Brain microvascular endothelial cell (primary cell): Measurements from ENCODE around the gene NAB2.

ENCODE experiments used
- DNase-seq: peaks from one replicate; pipeline ENCODE4 v3.0.0-alpha.2; 2020
- H3K27ac ChIP-seq: fragments of 250-450 bp; sonication (Bioruptor Pico); 2 replicates; pipeline ENCODE4 v1.5.1; 2020; ENCODE audit warnings: mild to moderate bottlenecking, moderate library complexity
- H3K27me3 ChIP-seq: fragments of 250-450 bp; sonication (Bioruptor Pico); replicated peaks from 2 replicates; pipeline ENCODE4 v1.5.1; 2020; ENCODE audit warnings: mild to moderate bottlenecking
- H3K36me3 ChIP-seq: fragments of 250-450 bp; sonication (Bioruptor Pico); replicated peaks from 2 replicates; pipeline ENCODE4 v1.5.1; 2020; ENCODE audit warnings: mild to moderate bottlenecking
- H3K4me3 ChIP-seq: 2 replicates; pipeline ENCODE4 v1.5.1; 2011; ENCODE audit warnings: low read depth, mild to moderate bottlenecking, control low read depth, low read length, moderate library complexity
- in situ Hi-C: cut with HindIII; loops from 2 replicates; pipeline ENCODE4 v1.10.0; 2017; ENCODE audit warnings: low sequenced_read_pairs, low pct_ligation_motif_present
- TF ChIP-seq, protein P1 (sequence below): IDR thresholded peaks from 2 replicates; pipeline ENCODE4 v1.5.1; 2011; ENCODE audit warnings: low read depth, mild to moderate bottlenecking, moderate library complexity, low read length, control low read depth, inconsistent platforms; ENCODE audit errors: missing control alignments

The NAB2 gene

DNA sequence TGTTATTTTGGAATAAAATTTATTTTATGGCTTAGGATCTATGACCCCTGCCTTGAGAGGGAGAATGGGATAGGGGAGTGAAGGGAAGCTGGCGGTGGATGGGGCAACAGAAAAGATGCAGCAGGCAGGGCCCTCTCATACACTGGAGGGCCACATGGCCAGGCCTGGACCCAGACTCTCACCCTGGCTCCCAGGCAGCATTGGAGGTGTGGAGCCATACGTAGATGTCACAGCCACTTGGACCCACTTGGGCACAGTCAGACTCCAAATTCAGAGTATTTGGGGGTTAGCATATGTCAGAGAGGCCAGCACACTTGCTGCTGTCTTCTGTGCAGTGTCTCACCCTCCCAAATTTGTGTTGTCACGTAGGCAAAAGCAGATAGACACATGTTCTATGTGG is 6.5 kb downstream of the NAB2 start:
- no peak overlapping the region for H3K27ac ChIP-seq

DNA sequence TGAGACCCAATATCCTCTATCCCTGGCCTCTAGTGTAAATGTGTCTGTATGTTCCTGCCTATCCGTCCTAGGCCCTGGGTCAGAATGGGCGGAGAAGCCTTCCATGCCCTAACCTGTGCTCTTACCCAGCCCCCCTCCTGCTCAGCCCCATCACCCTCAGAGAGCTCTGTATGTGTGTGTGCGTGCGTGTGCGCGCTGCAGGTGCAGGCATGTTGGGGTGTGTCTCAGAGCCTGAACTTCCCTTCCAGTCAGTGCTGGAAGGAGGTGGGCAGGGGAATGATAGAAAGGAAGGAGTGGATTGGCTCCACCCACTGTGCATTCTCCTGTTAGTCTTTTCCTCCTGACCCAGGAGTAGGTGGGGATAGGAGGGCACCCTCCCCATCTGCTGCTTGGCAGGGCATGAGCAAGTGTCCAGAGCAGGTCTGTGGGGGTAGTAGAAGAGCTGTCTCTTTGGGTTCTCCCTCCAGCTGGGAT is 7.2 kb downstream of the NAB2 start:
- Histone ChIP-seq H3K27me3 (no peaks in the 10 kb centered on the region), H3K36me3 (peaks cover 67% of the 10 kb centered on the region), H3K4me3 (no peak overlapping the region), H3K27ac (no peak overlapping the region)
- in situ Hi-C loops: no loop called here
- no peak for DNase-seq
- TF ChIP-seq, protein P1, sequence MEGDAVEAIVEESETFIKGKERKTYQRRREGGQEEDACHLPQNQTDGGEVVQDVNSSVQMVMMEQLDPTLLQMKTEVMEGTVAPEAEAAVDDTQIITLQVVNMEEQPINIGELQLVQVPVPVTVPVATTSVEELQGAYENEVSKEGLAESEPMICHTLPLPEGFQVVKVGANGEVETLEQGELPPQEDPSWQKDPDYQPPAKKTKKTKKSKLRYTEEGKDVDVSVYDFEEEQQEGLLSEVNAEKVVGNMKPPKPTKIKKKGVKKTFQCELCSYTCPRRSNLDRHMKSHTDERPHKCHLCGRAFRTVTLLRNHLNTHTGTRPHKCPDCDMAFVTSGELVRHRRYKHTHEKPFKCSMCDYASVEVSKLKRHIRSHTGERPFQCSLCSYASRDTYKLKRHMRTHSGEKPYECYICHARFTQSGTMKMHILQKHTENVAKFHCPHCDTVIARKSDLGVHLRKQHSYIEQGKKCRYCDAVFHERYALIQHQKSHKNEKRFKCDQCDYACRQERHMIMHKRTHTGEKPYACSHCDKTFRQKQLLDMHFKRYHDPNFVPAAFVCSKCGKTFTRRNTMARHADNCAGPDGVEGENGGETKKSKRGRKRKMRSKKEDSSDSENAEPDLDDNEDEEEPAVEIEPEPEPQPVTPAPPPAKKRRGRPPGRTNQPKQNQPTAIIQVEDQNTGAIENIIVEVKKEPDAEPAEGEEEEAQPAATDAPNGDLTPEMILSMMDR: no peak

More for the DNA sequence above, 6.5 kb downstream of the NAB2 start:
- no peak for DNase-seq
- TF ChIP-seq, protein P1: no peak
- Histone ChIP-seq H3K27me3 (no peaks in the 10 kb centered on the region), H3K4me3 (no peak overlapping the region), H3K36me3 (peaks cover 74% of the 10 kb centered on the region)
- in situ Hi-C loops: no loop called here

DNA sequence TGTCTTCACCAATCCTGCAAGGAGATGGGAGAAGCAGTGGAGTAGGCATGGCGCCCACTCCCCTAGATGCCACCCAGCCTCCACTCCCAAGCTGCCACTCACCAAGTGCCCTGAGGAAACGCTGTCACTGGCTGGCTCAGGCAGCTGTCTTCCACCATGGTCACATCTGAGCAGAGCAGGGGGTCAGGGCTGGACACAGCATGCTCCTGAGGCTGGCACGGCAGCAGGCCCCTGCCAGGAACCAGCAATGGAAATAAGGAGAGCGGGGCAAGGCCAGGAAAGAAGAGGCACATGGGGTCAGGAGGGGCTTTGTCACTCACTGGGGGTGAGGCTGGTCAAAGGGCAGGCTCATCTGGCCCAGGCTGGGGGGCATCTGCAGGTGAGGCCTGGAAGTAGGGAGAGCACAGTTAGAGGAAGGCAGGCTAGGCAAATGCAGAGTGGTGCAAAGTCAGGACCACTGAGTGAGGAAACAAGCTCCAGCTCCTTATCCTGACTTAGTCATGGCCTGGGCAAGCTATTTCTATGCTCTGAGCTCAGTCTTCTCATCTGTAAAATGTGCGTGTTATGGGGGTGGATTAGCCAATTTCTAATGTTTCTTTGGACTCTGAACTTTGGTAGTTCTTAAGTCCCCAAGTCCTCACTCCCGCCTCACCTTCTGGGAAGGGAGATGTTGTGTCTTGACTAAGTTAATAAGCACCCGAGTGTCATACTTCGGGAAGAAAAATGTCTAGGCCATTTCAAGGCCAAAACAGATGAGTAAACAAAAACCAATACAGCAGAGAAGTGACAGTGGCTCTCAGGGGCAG is 8.0 kb downstream of the NAB2 start:
- no peak overlapping the region for H3K4me3 ChIP-seq
- TF ChIP-seq, protein P1: no peak
- no peak for DNase-seq
- H3K27me3 ChIP-seq: no peaks in the 10 kb centered on the region
- peaks cover 62% of the 10 kb centered on the region for H3K36me3 ChIP-seq
- no peak overlapping the region for H3K27ac ChIP-seq
- in situ Hi-C loops: no loop called here

DNA sequence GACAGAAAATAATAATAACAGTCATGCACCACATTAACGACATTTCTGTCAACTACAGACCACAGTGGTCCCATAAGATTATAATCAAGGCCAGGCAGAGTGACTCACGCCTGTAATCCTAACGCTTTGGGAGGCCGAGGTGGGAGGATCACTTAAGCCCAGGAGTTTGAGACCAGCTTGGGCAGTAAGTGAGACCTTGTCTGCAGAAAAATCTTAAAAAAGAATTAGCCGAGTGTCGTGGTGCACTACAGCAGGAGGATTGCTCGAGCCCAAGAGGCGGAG is 8.6 kb downstream of the NAB2 start:
- DNase-seq: no peak
- TF ChIP-seq, protein P1: no peak
- in situ Hi-C loops: no loop called here
- Histone ChIP-seq H3K27ac (no peak overlapping the region), H3K27me3 (no peaks in the 10 kb centered on the region), H3K4me3 (no peak overlapping the region), H3K36me3 (peaks cover 61% of the 10 kb centered on the region)

DNA sequence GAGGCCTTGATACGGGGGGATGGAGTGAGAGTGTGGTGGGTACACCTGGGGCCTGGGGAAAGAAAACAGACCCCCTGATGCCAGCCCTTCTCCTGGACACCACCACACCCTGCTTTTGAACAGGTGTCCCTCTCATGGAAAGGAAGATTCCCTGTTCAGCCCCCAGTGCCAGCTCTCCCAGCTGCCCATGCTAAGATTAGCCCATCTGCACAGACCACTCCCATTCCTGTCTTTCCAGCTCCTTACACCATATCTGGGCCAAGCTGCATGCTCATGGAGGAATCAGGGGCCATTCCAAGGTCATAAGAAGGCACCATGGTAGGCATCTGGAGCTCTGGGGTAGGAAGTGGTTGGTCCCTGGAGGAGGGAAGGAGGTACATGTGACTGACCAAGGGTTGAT is 9.6 kb downstream of the NAB2 start:
- Histone ChIP-seq H3K36me3 (peaks cover 55% of the 10 kb centered on the region), H3K27ac (no peak overlapping the region), H3K4me3 (no peak overlapping the region), H3K27me3 (no peaks in the 10 kb centered on the region)
- TF ChIP-seq, protein P1: no peak
- in situ Hi-C loops: no loop called here
- no peak for DNase-seq
